ENCODE data around the gene MAP4K2.

MAP4K2 gene

DNA sequence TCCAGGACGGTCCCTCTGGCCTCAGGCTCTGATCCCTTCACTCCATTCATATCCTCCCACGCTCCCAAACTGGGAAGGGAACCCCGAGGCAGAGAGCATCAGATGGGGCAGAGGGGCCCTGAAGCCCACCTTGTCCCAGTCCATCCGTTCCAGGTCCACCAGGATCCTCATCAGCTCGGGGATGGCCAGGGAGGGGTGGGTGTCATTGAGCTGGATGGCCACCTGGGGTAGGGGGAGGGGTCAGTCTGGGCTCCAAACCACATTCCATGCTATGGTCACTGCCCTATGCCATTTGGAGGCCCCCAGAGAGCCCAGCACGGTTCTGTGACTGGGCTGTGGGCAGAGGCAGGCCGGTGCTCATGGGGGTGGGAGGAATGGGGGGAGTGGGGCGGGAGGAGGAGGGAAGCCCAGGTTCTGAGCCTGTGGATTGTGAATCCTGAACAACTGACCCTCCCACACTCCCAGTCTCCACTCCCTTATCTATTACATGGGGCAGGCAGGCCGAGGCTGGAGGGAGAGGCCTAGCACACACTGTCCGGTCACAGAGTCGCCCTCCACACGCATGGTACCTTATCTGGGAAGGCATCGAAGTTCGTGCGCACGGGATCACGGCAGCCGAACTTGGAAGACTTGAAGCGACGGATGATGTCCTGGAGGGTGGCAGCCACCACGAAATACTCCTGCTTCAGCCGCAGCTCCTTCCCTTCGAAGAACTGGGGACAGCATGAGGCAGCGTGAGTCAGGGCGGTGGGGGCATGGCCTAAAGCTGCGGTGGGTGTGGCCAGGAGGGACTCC lies 48.7 kb downstream of the MAP4K2 start:
- no peak for DNase-seq

DNA sequence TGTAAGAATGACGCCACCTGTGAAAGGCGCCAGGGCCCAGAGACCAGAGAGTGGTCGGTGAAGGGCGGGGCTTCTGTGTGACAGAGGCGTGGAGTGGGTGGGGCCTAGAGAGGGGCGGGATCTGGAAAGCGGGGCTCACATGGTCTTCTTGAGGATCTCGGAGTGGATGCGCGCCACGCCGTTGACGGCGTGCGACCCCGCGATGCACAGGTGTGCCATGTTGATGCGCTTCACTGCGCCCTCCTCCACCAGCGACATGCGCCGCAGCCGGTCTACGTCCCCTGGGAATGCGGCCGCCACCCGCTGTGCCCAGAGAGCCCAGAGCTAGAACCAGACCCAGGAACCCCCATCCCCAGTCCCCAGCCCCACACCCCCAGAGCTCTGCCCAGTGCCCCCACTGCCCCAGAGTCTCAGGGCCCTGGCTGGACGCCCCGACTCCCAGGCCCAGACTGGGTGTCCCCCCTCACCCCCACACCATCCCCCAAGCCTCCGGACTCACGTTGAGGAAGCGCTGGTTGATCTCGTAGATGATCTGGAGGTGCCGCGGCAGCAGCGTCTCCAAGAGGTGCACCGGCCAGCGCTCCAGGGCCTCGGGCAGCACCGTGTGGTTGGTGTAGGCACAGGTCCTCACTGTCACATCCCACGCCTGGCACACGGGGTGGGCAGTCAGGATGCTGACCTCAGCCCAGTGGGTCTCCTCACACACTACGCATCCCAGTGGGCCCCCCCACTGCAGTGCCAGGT lies 49.5 kb downstream of the MAP4K2 start:
- DNase-seq, result no peak

DNA sequence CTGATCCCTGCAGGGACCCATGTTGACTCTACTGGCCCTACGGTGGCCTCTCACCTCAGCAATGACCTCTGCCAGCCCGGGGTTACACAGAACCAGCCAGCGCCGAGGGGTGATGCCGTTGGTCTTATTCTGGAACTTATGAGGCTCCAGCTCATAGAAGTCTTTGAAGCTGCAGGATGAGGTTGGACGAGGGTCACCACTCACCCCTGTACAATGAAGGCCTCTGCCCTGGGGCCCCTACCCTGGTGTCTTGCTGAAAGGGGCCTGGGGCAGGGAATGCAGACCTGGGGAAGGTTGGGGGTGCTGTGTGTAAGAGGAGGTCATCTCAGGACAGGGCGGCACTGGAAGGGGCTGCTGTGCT lies 50.0 kb downstream of the MAP4K2 start:
- no peak for DNase-seq

GRCh38 chr11:64752175-64752970 lies 50.6 kb downstream of the MAP4K2 start:
- DNase-seq, result no peak

- no peak for DNase-seq
Measured at GRCh38 chr11:64751580-64751979, 51.4 kb downstream of the MAP4K2 start.

GRCh38 chr11:64751136-64751535 lies 51.9 kb downstream of the MAP4K2 start:
- DNase-seq, result no peak

- no peak for DNase-seq
Measured at GRCh38 chr11:64750361-64751054, 52.5 kb downstream of the MAP4K2 start.

GRCh38 chr11:64747961-64748665 lies 54.9 kb downstream of the MAP4K2 start:
- no peak for DNase-seq

DNA sequence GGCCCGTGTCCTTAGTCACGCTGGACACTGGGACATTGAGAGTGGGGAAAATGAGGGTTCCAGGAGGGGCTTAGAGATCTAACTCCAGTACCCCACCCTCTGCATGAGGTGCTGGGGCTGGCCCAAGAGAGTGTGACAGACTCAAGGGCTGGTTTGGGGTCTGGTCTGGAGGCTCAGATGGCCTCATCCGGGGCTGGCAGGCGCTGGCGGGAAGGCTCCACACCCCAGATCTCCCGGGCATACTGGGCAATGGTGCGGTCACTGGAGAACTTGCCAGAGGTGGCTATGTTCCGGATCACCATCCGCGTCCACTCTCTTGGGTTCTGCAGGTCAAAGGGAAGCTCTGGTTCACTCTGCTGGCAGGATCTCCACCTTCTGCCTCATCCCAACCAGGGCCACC lies 56.5 kb downstream of the MAP4K2 start:
- no peak for DNase-seq

- DNase-seq, result peak; percentile 76
Measured at GRCh38 chr11:64745521-64746328, 57.3 kb downstream of the MAP4K2 start.

DNA sequence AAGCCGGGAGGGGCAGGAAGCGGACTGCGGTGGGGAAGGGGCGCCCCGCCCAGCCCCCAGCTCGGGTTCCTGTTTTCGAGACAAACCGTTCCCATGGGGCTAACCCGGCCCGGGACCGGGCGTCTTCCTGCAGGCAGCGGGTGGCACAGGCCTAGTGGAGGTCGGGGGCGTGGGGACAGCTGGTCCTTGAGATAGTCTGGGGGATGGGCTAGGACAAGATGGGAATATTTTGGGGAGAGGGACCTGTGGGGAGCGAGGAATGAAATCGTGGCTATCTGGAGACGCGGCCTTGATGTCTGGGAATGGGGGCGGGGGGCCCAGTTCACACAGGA lies 57.9 kb downstream of the MAP4K2 start:
- peak; percentile 77 for DNase-seq

GRCh38 chr11:64744544-64745188 lies 58.3 kb downstream of the MAP4K2 start:
- DNase-seq, result no peak

GRCh38 chr11:64743591-64744543 lies 59.1 kb downstream of the MAP4K2 start, which contains the start of gene RASGRP2:
Gene RASGRP2, minus strand, starts transcription at chr11:64744142. Its CDS starts 1,276 bp downstream, at chr11:64742866.
- DNase-seq, result peak; percentile 81

DNA sequence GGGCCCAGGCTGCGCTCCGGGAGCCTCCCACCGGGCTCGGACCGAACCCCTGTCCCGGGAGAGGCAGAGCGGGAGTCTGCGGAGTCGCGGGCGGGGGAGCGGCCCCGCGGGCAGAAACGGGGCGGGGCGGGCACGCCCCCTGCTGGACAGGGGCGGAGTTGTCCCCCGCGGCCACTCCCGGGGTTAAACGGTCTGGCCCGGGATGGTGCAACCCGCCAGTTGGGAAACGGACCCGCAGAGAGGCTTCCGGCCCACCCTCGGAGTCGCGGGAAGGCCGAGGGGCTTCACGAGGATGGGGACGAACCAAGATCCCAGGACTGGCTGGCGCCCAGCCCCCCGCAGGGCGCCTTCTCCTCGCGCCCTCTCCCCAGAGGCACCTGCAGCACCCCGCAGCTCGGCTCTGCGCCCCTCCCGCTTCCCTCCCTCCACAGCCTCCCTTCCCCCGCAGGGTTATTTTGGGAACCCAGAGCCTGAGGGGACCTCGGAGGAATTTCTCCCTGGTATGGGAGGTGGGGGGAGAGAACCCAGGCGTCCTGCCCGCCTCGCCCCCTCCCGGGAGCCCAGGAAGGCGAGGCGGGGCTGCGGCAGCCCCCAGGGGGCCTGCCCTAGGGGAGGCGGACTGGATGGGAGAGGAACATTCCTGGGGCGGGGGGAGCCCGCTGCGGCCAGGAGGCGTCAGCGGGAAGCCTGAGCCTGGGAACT lies 60.0 kb downstream of the MAP4K2 start:
- DNase-seq, result peak; percentile 70

- peak; percentile 72 for DNase-seq
Measured at GRCh38 chr11:64742087-64742888, 60.7 kb downstream of the MAP4K2 start.

DNA sequence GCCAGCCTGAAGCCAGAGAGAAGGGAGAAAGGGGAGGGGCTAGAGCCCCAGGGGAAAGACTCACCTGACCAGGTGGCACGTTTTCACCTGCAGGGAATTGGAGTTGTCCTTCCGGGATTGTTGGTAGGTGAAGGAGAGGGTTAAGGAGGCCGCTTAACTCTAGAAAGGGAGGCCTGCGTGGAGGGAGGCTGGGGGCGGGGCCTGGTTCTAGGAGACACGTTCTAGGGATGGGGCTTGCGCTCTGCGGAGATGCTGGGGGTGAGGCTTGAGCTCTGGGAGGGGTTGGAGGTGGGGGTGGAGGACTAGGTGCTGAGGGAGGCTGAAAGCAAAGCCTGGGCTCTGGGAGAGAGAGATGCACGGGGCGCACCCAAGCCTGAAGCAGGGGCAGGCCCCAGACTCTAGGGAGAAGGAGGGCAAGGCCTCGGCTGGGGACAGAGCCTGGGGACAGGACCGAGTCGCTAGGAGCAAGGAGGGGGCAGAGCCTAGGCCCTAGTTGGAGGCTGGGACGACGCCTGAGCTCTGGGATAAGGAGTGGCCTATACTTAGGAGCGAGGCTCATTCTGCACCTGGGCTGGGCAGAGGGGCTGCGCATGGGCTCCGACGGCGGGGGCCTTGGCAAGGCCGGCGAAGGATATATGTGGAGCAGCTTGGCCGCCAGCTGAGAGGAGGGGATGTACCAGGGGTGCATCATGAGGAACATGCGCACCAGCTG lies 61.5 kb downstream of the MAP4K2 start:
- no peak for DNase-seq

DNA sequence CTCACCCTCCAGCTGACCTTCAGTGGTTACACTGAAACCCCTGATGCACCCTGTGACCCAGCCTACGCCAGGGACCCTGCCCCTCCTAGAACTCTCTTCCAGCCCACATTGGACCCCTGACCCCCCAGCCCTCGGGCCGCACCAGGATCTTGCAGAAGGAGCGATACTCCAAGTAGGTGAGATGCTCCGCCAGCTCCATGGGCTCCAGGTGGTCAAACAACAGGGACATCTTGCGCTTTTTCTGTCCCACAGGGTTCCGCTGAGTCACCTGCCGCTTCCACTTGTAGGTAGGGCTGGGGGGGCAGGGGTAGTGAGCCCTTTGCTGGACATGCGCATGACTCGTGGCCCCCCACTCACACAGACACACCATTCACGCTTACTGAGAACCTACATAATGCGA lies 63.1 kb downstream of the MAP4K2 start:
- no peak for DNase-seq
